ENCODE results near the gene OSBPL9. TPM values are rescaled to one million over a fixed set of nuclear protein-coding genes. Genes with fewer than 3 reads are reported as not detected.

Gene OSBPL9
- polyA plus RNA-seq, 1 donor (not counting 4 experiments of a cell fraction or from before 2014, with no cell fraction given): 62.7 TPM

DNA sequence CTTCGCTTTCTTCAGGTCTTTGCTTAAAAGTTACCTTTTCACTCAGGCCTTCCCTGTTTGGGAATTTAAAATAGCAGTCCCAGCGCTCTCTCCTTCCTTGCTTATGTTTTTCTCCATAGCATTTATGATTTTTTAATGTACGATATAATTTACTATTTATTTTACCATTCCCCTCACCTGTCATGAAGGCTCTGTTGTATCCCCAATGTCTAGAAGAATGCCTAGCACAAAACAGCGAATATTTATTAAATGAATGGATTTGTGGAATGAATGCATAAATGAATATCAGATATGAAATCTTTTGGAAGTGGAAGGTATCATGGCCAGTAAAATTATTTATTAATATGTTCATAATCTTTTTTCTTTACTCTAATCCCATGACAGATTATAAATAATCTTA is 402 bp upstream of the OSBPL9 start:
- Histone ChIP-seq H3K27ac (ENCODE audit: control insufficient read depth, insufficient read depth, low read length) (no peak overlapping the region), H3K9ac (ENCODE audit: control insufficient read depth, extremely low read depth, insufficient read depth, low read length) (no peak overlapping the region), H4K20me1 (ENCODE audit: control insufficient read depth, extremely low read depth, insufficient read depth, low read length) (no peaks in the 10 kb centered on the region), H3K4me3 (ENCODE audit: control insufficient read depth in 2 of 3, extremely low read depth in 1 of 3, insufficient read depth in 2 of 3, low read depth in 1 of 3, low read length in 3 of 3) (no peak overlapping the region), H3K9me1 (ENCODE audit: control insufficient read depth, extremely low read depth, insufficient read depth, low read length) (no peaks in the 10 kb centered on the region), H3K27me3 (ENCODE audit: control insufficient read depth, extremely low read depth, insufficient read depth, low read length) (no peaks in the 10 kb centered on the region), H3K4me2 (ENCODE audit: control insufficient read depth, extremely low read depth, insufficient read depth, low read depth, low read length) (peak overlapping the region; percentile 29), H3K9me3 (ENCODE audit: control insufficient read depth, low read depth, low read length) (no peaks in the 10 kb centered on the region), H3K4me1 (ENCODE audit: control insufficient read depth, extremely low read depth, insufficient read depth, low read length) (peaks cover 13% of the 10 kb centered on the region), H3K79me2 (ENCODE audit: control insufficient read depth, insufficient read depth, low read length) (peaks cover 39% of the 10 kb centered on the region), H3K36me3 (ENCODE audit: control insufficient read depth in 2 of 2, extremely low read depth in 1 of 2, insufficient read depth in 2 of 2, low read length in 2 of 2) (no peaks in the 10 kb centered on the region), H2AFZ (ENCODE audit: control insufficient read depth, low read length) (no peak overlapping the region)
- dilution Hi-C loops (cut with MboI; ENCODE audit: extremely low pct_ligation_motif_present, low sequenced_read_pairs): no loop called here
- TF ChIP-seq, protein P1, sequence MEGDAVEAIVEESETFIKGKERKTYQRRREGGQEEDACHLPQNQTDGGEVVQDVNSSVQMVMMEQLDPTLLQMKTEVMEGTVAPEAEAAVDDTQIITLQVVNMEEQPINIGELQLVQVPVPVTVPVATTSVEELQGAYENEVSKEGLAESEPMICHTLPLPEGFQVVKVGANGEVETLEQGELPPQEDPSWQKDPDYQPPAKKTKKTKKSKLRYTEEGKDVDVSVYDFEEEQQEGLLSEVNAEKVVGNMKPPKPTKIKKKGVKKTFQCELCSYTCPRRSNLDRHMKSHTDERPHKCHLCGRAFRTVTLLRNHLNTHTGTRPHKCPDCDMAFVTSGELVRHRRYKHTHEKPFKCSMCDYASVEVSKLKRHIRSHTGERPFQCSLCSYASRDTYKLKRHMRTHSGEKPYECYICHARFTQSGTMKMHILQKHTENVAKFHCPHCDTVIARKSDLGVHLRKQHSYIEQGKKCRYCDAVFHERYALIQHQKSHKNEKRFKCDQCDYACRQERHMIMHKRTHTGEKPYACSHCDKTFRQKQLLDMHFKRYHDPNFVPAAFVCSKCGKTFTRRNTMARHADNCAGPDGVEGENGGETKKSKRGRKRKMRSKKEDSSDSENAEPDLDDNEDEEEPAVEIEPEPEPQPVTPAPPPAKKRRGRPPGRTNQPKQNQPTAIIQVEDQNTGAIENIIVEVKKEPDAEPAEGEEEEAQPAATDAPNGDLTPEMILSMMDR (optimal IDR thresholded peaks at IDR 0.05 in 1 of 3, IDR thresholded peaks at IDR 0.05 in 1 of 3, conservative IDR thresholded peaks at IDR 0.05 in 1 of 3; ENCODE audit: extremely low read depth in 1 of 3, insufficient read depth in 2 of 3, low read length in 3 of 3): no peak
- no peak for TF ChIP-seq EZH2 (IDR thresholded peaks at IDR 0.05; ENCODE audit: low read length)
- FAIRE-seq (no peak), DNase-seq (ENCODE audit: low read depth, low spot score) (no peak)

DNA sequence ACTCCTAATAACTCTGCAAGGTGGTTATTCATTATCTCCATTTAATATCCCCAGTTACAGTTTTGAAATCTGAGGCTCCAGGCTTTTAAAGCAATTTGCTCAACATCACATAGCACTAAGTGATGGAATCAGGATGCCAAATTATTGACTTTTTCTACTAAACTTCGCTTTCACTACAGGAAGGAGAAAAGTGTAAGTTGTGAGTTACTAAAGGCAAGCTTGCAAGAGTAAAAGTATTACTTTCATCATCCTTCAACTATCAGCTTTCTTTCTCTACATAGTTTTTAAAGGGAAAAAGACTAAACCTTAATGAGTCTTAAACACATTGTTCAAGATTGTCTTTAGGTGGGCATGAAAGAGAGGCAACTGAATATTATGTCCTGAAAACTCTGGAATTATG is 1.8 kb downstream of the OSBPL9 start:
- Histone ChIP-seq H2AFZ (ENCODE audit: control insufficient read depth, low read length) (no peak overlapping the region), H3K4me1 (ENCODE audit: control insufficient read depth, extremely low read depth, insufficient read depth, low read length) (peaks cover 30% of the 10 kb centered on the region), H3K27me3 (ENCODE audit: control insufficient read depth, extremely low read depth, insufficient read depth, low read length) (no peaks in the 10 kb centered on the region), H3K9ac (ENCODE audit: control insufficient read depth, extremely low read depth, insufficient read depth, low read length) (no peak overlapping the region), H3K9me1 (ENCODE audit: control insufficient read depth, extremely low read depth, insufficient read depth, low read length) (no peaks in the 10 kb centered on the region), H3K4me3 (ENCODE audit: control insufficient read depth in 2 of 3, extremely low read depth in 1 of 3, insufficient read depth in 2 of 3, low read depth in 1 of 3, low read length in 3 of 3) (no peak overlapping the region), H3K4me2 (ENCODE audit: control insufficient read depth, extremely low read depth, insufficient read depth, low read depth, low read length) (peak overlapping the region; percentile 95), H3K79me2 (ENCODE audit: control insufficient read depth, insufficient read depth, low read length) (peaks cover 53% of the 10 kb centered on the region), H4K20me1 (ENCODE audit: control insufficient read depth, extremely low read depth, insufficient read depth, low read length) (no peaks in the 10 kb centered on the region), H3K36me3 (ENCODE audit: control insufficient read depth in 2 of 2, extremely low read depth in 1 of 2, insufficient read depth in 2 of 2, low read length in 2 of 2) (no peaks in the 10 kb centered on the region), H3K9me3 (ENCODE audit: control insufficient read depth, low read depth, low read length) (no peaks in the 10 kb centered on the region), H3K27ac (ENCODE audit: control insufficient read depth, insufficient read depth, low read length) (no peak overlapping the region)
- TF ChIP-seq, protein P1 (optimal IDR thresholded peaks at IDR 0.05 in 1 of 3, IDR thresholded peaks at IDR 0.05 in 1 of 3, conservative IDR thresholded peaks at IDR 0.05 in 1 of 3; ENCODE audit: extremely low read depth in 1 of 3, insufficient read depth in 2 of 3, low read length in 3 of 3): no peak
- no peak for TF ChIP-seq EZH2 (IDR thresholded peaks at IDR 0.05; ENCODE audit: low read length)
- dilution Hi-C loops (cut with MboI; ENCODE audit: extremely low pct_ligation_motif_present, low sequenced_read_pairs): no loop called here
- FAIRE-seq: no peak
- DNase-seq (ENCODE audit: low read depth, low spot score): no peak

Data from keratinocyte (primary cell).